ENCODE results near the gene CEACAM19. TPM values are rescaled to one million over a fixed set of nuclear protein-coding genes. Genes with fewer than 3 reads are reported as not detected.

Gene CEACAM19
- total and polyA plus RNA-seq, 2 donors (not counting 3 experiments of a cell fraction or from before 2014, with no cell fraction given), result 9.9 to 14.5 TPM

DNA sequence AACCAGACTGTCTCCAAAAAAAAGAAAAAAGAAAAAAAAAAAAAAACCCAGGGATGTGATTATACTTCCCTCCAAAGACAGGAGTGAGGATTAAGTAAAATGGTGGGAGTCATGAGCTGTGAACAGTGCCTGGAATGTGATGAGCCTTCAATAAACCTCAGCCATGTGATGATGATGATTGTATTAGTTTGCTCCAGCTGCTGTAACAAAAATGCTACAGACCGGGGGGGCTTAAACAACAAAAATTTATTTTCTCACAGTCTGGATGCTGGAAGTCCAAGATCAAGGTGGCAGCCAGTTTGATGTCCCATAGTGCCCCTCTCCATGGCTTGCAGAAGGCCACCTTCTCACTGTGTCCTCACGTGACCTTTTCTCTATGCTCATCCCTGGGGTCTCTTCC lies 36.5 kb upstream of the CEACAM19 start:
- no peak overlapping the region for H3K4me3 ChIP-seq (replicated peaks in 1 of 3; ENCODE audit: insufficient read depth in 1 of 3, low read depth in 1 of 3, low read length in 3 of 3)
- peak overlapping the region; percentile 32 for H3K4me2 ChIP-seq (ENCODE audit: insufficient read depth, low read length)
- no peaks in the 10 kb centered on the region for H3K9me1 ChIP-seq (replicated peaks; ENCODE audit: control insufficient read depth, extremely low read depth, insufficient read depth, low read length)
- TF ChIP-seq FOS (IDR thresholded peaks at IDR 0.05; ENCODE audit: borderline replicate concordance, insufficient read depth, low read length) (no peak), GATA2 (IDR thresholded peaks at IDR 0.05; ENCODE audit: insufficient read depth, insufficient read length, low read depth, low read length) (no peak), JUN (IDR thresholded peaks at IDR 0.05; ENCODE audit: borderline replicate concordance, insufficient read depth, insufficient read length, low read depth) (no peak), MYC (IDR thresholded peaks at IDR 0.05; ENCODE audit: low read depth, low read length) (no peak), POLR2A (IDR thresholded peaks at IDR 0.05; ENCODE audit: low read depth, low read length) (no peak), POLR2AphosphoS5 (IDR thresholded peaks at IDR 0.05; ENCODE audit: insufficient read depth, low read depth, low read length) (no peak), EZH2 (IDR thresholded peaks at IDR 0.05; ENCODE audit: borderline replicate concordance, low read depth, low read length, severe bottlenecking) (no peak)
- TF ChIP-seq, protein P1, sequence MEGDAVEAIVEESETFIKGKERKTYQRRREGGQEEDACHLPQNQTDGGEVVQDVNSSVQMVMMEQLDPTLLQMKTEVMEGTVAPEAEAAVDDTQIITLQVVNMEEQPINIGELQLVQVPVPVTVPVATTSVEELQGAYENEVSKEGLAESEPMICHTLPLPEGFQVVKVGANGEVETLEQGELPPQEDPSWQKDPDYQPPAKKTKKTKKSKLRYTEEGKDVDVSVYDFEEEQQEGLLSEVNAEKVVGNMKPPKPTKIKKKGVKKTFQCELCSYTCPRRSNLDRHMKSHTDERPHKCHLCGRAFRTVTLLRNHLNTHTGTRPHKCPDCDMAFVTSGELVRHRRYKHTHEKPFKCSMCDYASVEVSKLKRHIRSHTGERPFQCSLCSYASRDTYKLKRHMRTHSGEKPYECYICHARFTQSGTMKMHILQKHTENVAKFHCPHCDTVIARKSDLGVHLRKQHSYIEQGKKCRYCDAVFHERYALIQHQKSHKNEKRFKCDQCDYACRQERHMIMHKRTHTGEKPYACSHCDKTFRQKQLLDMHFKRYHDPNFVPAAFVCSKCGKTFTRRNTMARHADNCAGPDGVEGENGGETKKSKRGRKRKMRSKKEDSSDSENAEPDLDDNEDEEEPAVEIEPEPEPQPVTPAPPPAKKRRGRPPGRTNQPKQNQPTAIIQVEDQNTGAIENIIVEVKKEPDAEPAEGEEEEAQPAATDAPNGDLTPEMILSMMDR (IDR thresholded peaks at IDR 0.05; ENCODE audit: extremely low read depth in 1 of 2, insufficient read depth in 1 of 2, low read depth in 1 of 2, low read length in 2 of 2), result no peak
- TF ChIP-seq, protein P2, sequence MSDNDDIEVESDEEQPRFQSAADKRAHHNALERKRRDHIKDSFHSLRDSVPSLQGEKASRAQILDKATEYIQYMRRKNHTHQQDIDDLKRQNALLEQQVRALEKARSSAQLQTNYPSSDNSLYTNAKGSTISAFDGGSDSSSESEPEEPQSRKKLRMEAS (IDR thresholded peaks at IDR 0.05; ENCODE audit: insufficient read depth, insufficient read length), result no peak
- intact Hi-C loops (cut with micrococcal nuclease), result no loop called here
- dilution Hi-C loops (cut with MboI; ENCODE audit: extremely low pct_ligation_motif_present, low sequenced_read_pairs), result no loop called here
- DNase-seq (ENCODE audit: low read depth, low spot score) (no peak), FAIRE-seq (no peak)
- no peak overlapping the region for H3K27ac ChIP-seq (ENCODE audit: insufficient read depth, low read depth, low read length)
- no peaks in the 10 kb centered on the region for H3K27me3 ChIP-seq (ENCODE audit: control insufficient read depth in 2 of 2, insufficient read depth in 2 of 2, low read length in 2 of 2)
- peak overlapping the region; percentile 12 for H3K9ac ChIP-seq (replicated peaks; ENCODE audit: extremely low read depth, insufficient read depth, low read length)
- H3K79me2 ChIP-seq (ENCODE audit: control insufficient read depth, insufficient read depth, low read length), result no peaks in the 10 kb centered on the region
- H3K4me1 ChIP-seq (ENCODE audit: control insufficient read depth, extremely low read depth, insufficient read depth, low read length), result peaks cover 10% of the 10 kb centered on the region
- H3K36me3 ChIP-seq (ENCODE audit: control insufficient read depth in 2 of 2, extremely low read depth in 1 of 2, insufficient read depth in 2 of 2, low read length in 2 of 2), result no peaks in the 10 kb centered on the region
- CTCF ChIA-PET, result interaction anchor here (0.8 to 3.3 kb wide), 6 partner anchors 9 to 64 kb away, joined by 3 to 19 read pairs (median 4); no protein-coding TSS in a partner anchor
- POLR2A ChIA-PET, result interaction anchor here (1.1 kb wide), 1 partner anchor 9 kb away, joined by 3 read pairs; the partner anchor contains the start of gene PVR
- H3K9me3 ChIP-seq (replicated peaks; ENCODE audit: control insufficient read depth, insufficient read depth, low read length), result no peaks in the 10 kb centered on the region
- no TSS peak for BruUV-seq (replicated peaks)
- H4K20me1 ChIP-seq (replicated peaks; ENCODE audit: control insufficient read depth, extremely low read depth, insufficient read depth, low read length), result no peaks in the 10 kb centered on the region
- no peak overlapping the region for H2AFZ ChIP-seq (ENCODE audit: low read depth, low read length)
